ENCODE measurements around the gene LMO1.

Gene LMO1

GRCh38 chr11:8263769-8264410 lies at the start of gene LMO1:
TSS of gene LMO1 (minus strand) at chr11:8263878. CDS start at chr11:8263362, 516 bp downstream.
- peak; percentile 68 for DNase-seq

GRCh38 chr11:8312986-8313385 lies 49.3 kb upstream of the LMO1 start:
- DNase-seq: no peak

DNA sequence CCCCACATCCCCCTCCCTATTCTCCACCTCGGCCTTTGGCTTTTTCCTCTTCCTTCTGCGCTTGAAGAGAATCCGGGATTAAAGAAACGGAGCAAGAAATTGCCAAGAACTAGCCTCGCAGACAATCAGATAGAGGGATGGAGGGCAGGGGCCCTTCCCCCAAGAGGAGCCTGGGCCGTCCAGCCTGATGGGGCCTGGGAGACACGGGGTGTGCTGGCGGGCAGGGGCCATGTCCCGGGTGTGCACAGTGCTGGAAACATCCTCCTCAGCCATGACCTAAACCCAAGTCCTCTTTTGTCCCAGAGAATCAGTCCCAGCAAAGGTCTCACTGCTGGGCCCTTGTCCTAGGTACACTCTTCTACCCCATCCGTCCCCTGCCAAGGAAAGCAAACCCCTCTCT lies 47.7 kb upstream of the LMO1 start:
- DNase-seq: no peak

DNA sequence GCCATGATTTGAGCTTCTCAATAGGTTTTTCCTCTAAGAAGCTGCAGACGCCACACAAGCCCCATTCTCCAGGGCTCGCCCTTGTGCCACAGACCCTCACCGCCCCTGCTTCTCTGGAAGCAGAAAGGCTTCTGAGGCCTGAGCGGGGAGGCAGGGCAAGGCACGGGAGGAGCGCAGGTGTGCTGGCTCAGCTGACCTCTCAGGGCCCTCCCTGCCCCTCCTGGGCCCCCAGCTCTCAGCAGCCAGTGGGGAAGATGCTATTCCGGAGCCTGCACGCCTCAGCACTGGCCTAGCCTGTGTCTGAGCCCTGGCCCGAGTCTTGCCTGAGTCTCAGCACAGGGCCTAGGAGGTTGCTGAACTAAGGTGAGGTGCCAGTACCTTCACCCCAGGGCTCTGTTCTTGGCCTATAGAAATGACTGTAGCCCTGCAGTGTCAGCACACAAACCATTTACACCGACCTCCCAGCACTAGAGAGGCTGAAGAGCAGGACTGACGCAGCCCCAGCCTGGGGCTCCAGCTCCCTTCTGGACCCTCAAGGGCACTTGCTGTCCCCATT lies 47.1 kb upstream of the LMO1 start:
- no peak for DNase-seq

- no peak for DNase-seq
Observed at GRCh38 chr11:8309862-8310261, 46.2 kb upstream of the LMO1 start.

GRCh38 chr11:8309311-8309710 lies 45.6 kb upstream of the LMO1 start:
- no peak for DNase-seq

GRCh38 chr11:8307601-8308000 lies 43.9 kb upstream of the LMO1 start:
- no peak for DNase-seq

- no peak for DNase-seq
Observed at GRCh38 chr11:8301622-8302021, 37.9 kb upstream of the LMO1 start.

GRCh38 chr11:8298801-8299786 lies 35.4 kb upstream of the LMO1 start:
- no peak for DNase-seq

GRCh38 chr11:8297781-8298440 lies 34.2 kb upstream of the LMO1 start:
- no peak for DNase-seq

- DNase-seq: no peak
Observed at GRCh38 chr11:8296872-8297271, 33.2 kb upstream of the LMO1 start.

GRCh38 chr11:8296038-8296649 lies 32.5 kb upstream of the LMO1 start:
- DNase-seq: no peak

DNA sequence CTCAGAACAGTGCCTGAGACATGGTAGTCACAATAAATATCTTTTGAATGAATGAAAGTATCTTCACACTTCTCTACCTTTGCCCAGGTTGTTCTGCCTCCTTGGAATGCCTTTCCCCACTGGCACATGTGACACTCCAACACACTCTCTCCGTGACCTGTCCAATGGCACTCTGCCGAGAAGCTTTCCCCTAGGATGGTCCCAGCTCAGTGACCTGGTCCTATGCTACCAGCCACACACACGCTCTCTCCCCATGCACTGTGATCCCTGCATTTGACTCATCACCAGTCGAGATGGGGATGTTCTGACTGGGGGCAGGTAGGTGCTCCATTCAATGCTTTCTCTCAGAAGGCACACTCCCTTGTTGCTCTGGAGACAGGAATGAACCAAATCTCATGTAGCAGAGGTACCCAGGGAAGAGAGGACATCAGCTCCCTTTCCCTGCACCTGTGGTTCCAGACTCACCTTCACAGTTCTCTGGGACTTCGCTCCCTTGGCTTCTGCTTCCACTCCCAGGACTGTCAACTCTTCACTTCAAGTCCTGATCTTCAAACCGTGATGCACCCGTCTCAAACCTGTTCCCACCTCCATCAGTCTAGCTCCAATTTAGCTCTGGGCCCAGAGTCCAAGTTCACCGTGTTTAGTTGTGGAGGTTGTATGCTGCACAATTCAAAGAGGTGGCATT lies 30.7 kb upstream of the LMO1 start:
- no peak for DNase-seq

- DNase-seq: no peak
Observed at GRCh38 chr11:8293171-8293570, 29.5 kb upstream of the LMO1 start.

GRCh38 chr11:8292351-8292750 lies 28.7 kb upstream of the LMO1 start:
- DNase-seq: no peak

- no peak for DNase-seq
Observed at GRCh38 chr11:8291421-8292350, 28.0 kb upstream of the LMO1 start.

- DNase-seq: no peak
Observed at GRCh38 chr11:8290081-8290810, 26.6 kb upstream of the LMO1 start.

DNA sequence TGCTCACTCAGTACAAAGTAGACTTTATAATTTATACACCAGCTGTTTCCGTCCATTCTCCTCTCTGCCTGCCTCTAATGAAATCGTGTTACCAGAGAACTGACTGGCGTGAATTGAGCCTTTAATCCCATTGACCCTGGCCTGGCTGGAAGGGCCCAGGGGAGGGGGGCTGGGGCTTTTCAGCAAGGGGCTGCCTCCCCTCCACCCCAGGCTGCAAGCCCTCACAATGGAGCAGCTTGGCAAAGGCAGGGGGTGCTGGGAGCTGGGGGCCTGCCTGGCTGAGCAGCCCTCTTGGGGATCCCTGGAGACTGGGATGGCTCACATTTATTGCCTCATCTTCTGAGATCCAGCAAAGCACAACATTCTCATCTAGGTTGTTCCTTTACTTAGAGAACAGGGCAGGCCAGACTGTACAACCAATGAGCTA lies 25.8 kb upstream of the LMO1 start:
- DNase-seq: no peak

GRCh38 chr11:8288824-8289491 lies 25.3 kb upstream of the LMO1 start:
- no peak for DNase-seq

Measured in fibroblast of upper back skin (primary cell).